ENCODE measurements around the gene HS3ST4. TPM values are rescaled to one million over a fixed set of nuclear protein-coding genes. Genes with fewer than 3 reads are reported as not detected.

HS3ST4 gene
- total RNA-seq, 2 donors from 2014 or later = not detected

- ATAC-seq (ENCODE audit: insufficient number of reproducible peaks, low FRiP score, low read depth) (no peak), DNase-seq (ENCODE audit: low spot score) (no peak)
- no peaks in the 10 kb centered on the region for H3K27me3 ChIP-seq (replicated peaks; ENCODE audit: insufficient read depth)
- H3K9me3 ChIP-seq = no peaks in the 10 kb centered on the region
- no peaks in the 10 kb centered on the region for H3K36me3 ChIP-seq
- no peak overlapping the region for H3K27ac ChIP-seq
- no peak for TF ChIP-seq CTCF (IDR thresholded peaks at IDR 0.05)
- no peak overlapping the region for H3K4me3 ChIP-seq
- H3K4me1 ChIP-seq (ENCODE audit: control insufficient read depth in 1 of 2, low read depth in 2 of 2) = no peaks in the 10 kb centered on the region
Measured at GRCh38 chr16:26128296-26128695, 436.5 kb downstream of the HS3ST4 start.

- no peaks in the 10 kb centered on the region for H3K27me3 ChIP-seq (replicated peaks; ENCODE audit: insufficient read depth)
- ATAC-seq (ENCODE audit: insufficient number of reproducible peaks, low FRiP score, low read depth) (no peak), DNase-seq (ENCODE audit: low spot score) (no peak)
- no peaks in the 10 kb centered on the region for H3K4me1 ChIP-seq (ENCODE audit: control insufficient read depth in 1 of 2, low read depth in 2 of 2)
- H3K27ac ChIP-seq = no peak overlapping the region
- no peak for TF ChIP-seq CTCF (IDR thresholded peaks at IDR 0.05)
- no peaks in the 10 kb centered on the region for H3K9me3 ChIP-seq
- no peaks in the 10 kb centered on the region for H3K36me3 ChIP-seq
- no peak overlapping the region for H3K4me3 ChIP-seq
Measured at GRCh38 chr16:26129997-26130396, 438.2 kb downstream of the HS3ST4 start.

- Histone ChIP-seq H3K27ac (no peak overlapping the region), H3K4me3 (no peak overlapping the region), H3K27me3 (replicated peaks; ENCODE audit: insufficient read depth) (no peaks in the 10 kb centered on the region), H3K36me3 (no peaks in the 10 kb centered on the region), H3K4me1 (ENCODE audit: control insufficient read depth in 1 of 2, low read depth in 2 of 2) (no peaks in the 10 kb centered on the region), H3K9me3 (no peaks in the 10 kb centered on the region)
- DNase-seq (ENCODE audit: low spot score) = no peak
- ATAC-seq (ENCODE audit: insufficient number of reproducible peaks, low FRiP score, low read depth) = no peak
- TF ChIP-seq CTCF (IDR thresholded peaks at IDR 0.05) = no peak
Measured at GRCh38 chr16:26133416-26134093, 441.8 kb downstream of the HS3ST4 start.

- no peaks in the 10 kb centered on the region for H3K27me3 ChIP-seq (replicated peaks; ENCODE audit: insufficient read depth)
- H3K4me1 ChIP-seq (ENCODE audit: control insufficient read depth in 1 of 2, low read depth in 2 of 2) = no peaks in the 10 kb centered on the region
- no peak overlapping the region for H3K4me3 ChIP-seq
- no peak for DNase-seq (ENCODE audit: low spot score)
- H3K9me3 ChIP-seq = no peaks in the 10 kb centered on the region
- H3K36me3 ChIP-seq = no peaks in the 10 kb centered on the region
- TF ChIP-seq CTCF (IDR thresholded peaks at IDR 0.05) = no peak
- no peak overlapping the region for H3K27ac ChIP-seq
- no peak for ATAC-seq (ENCODE audit: insufficient number of reproducible peaks, low FRiP score, low read depth)
Measured at GRCh38 chr16:26134588-26134987, 442.8 kb downstream of the HS3ST4 start.

GRCh38 chr16:26137956-26138355 lies 446.2 kb downstream of the HS3ST4 start:
- no peaks in the 10 kb centered on the region for H3K27me3 ChIP-seq (replicated peaks; ENCODE audit: insufficient read depth)
- no peak for ATAC-seq (ENCODE audit: insufficient number of reproducible peaks, low FRiP score, low read depth)
- TF ChIP-seq CTCF (IDR thresholded peaks at IDR 0.05) = no peak

More at GRCh38 chr16:26137956-26138355, 446.2 kb downstream of the HS3ST4 start:
- Histone ChIP-seq H3K4me1 (ENCODE audit: control insufficient read depth in 1 of 2, low read depth in 2 of 2) (no peaks in the 10 kb centered on the region), H3K36me3 (no peaks in the 10 kb centered on the region), H3K9me3 (no peaks in the 10 kb centered on the region), H3K27ac (no peak overlapping the region), H3K4me3 (no peak overlapping the region)
- DNase-seq (ENCODE audit: low spot score) = no peak

All from thoracic aorta (tissue), 2 donors.